Measurements from ENCODE around the gene NT5C1B. TPM values are rescaled to one million over a fixed set of nuclear protein-coding genes. Genes with fewer than 3 reads are reported as not detected.

The NT5C1B gene
- total and polyA plus RNA-seq, 2 donors from 2014 or later, result not detected

DNA sequence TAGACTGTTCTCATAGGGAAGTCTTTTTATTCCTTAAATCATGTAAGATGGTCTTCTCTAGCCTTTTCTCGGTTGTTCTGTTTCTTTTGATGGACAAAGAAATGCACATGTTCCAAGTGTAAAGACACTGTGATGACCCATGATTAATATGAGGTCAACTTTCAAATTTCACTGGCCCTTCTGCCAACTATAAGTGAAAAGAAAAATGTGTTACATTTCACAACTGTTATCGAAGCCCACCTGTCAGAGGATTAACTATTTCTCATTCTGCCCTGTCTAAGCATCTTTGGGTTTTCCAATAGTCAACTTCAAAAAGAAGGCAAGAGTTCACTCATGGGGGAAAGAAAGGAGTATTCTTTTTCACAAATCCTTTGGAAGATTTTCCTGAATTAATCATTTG is 32.2 kb downstream of the NT5C1B start:
- Histone ChIP-seq H3K9ac (ENCODE audit: low read length in 3 of 3) (no peak overlapping the region), H3K27ac (ENCODE audit: low read depth in 2 of 2, low read length in 2 of 2) (no peak overlapping the region), H3K9me3 (ENCODE audit: control insufficient read depth in 2 of 3, insufficient read depth in 1 of 3, low read length in 3 of 3) (no peaks in the 10 kb centered on the region), H3K4me3 (ENCODE audit: low read length in 3 of 3) (no peak overlapping the region), H3K36me3 (ENCODE audit: control insufficient read depth in 2 of 3, insufficient read depth in 3 of 3, low read length in 3 of 3) (peaks cover 0 to 10% (median 0%) of the 10 kb centered on the region in 3 donors), H3K4me1 (ENCODE audit: control insufficient read depth in 2 of 3, insufficient read depth in 2 of 3, low read depth in 1 of 3, low read length in 3 of 3) (peaks cover 0 to 10% (median 6%) of the 10 kb centered on the region in 3 donors), H3K27me3 (ENCODE audit: control insufficient read depth, insufficient read depth, low read length) (no peaks in the 10 kb centered on the region)
- FAIRE-seq (no peak), DNase-seq (no peak)
- intact Hi-C loops (cut with DNase I), result no loop called here
- no peak for TF ChIP-seq CTCF (IDR thresholded peaks at IDR 0.05; ENCODE audit: borderline replicate concordance, extremely low read depth, insufficient read depth)

DNA sequence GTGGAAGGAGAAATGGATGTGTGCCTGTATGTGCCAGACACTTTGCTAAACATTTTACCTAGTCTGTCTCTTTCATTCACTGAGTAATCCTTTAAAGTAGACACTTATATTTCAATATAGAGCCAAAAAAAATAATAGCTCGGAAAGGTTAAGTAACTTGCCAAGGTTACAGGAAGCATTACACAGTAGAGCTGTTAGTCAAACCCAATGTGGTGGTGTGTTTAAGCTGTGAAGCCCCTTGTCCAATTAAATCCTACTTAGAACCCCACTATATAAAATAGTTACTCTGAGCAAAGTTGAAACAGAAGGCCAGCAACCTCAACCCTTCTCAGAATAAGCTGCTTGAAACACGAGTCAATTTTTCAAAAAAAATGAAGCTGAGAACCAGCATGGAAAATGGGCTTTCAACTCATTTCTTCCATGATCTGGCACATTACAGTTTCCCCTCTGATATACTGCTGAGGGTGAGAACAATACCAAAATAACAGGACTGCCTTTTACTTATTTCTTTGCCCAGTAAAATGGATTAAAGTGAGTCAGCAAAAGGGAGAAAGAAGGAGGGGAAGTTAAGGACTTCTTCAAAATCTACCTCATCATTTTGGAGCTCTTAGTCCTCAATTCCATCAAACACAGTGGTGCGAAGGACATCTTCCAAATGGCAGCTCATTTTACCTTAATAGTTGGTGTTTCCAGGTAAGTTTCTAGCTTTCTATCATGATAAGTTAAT is 36.9 kb downstream of the NT5C1B start:
- TF ChIP-seq CTCF (IDR thresholded peaks at IDR 0.05; ENCODE audit: borderline replicate concordance, extremely low read depth, insufficient read depth), result no peak
- no peak overlapping the region for H3K9ac ChIP-seq (ENCODE audit: low read length in 3 of 3)
- H3K36me3 ChIP-seq (ENCODE audit: control insufficient read depth in 2 of 3, insufficient read depth in 3 of 3, low read length in 3 of 3), result peaks cover 0 to 10% (median 0%) of the 10 kb centered on the region in 3 donors
- FAIRE-seq, result no peak
- H3K4me3 ChIP-seq (ENCODE audit: low read length in 3 of 3), result no peak overlapping the region
- no peaks in the 10 kb centered on the region for H3K27me3 ChIP-seq (ENCODE audit: control insufficient read depth, insufficient read depth, low read length)
- no peaks in the 10 kb centered on the region for H3K9me3 ChIP-seq (ENCODE audit: control insufficient read depth in 2 of 3, insufficient read depth in 1 of 3, low read length in 3 of 3)
- intact Hi-C loops (cut with DNase I), result no loop called here
- no peak for DNase-seq
- H3K4me1 ChIP-seq (ENCODE audit: control insufficient read depth in 2 of 3, insufficient read depth in 2 of 3, low read depth in 1 of 3, low read length in 3 of 3), result no peaks in the 10 kb centered on the region
- H3K27ac ChIP-seq (ENCODE audit: low read depth in 2 of 2, low read length in 2 of 2), result no peak overlapping the region

DNA sequence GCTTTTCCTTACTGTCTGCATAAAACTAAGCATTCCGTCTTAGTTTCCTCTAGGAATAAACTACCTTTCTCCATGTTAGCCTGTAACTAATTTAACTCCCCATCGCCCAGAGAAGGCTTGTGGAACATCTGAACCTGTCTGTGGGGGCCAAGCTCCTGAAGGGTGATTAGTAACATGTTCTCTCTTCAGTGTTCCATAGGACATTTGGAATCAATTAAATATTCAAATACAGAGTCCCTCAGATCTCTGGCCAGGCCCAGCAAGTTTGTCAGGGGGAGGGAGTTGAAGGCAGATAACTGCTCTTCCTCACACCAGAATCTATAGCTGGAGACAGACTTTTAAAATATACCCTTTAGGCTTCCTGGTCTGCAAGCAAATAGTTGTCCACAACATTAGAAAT is 37.7 kb downstream of the NT5C1B start:
- no peaks in the 10 kb centered on the region for H3K9me3 ChIP-seq (ENCODE audit: control insufficient read depth in 2 of 3, insufficient read depth in 1 of 3, low read length in 3 of 3)
- no peaks in the 10 kb centered on the region for H3K27me3 ChIP-seq (ENCODE audit: control insufficient read depth, insufficient read depth, low read length)
- no peak for DNase-seq
- no peak for FAIRE-seq
- peaks cover 0 to 9% (median 0%) of the 10 kb centered on the region in 3 donors for H3K36me3 ChIP-seq (ENCODE audit: control insufficient read depth in 2 of 3, insufficient read depth in 3 of 3, low read length in 3 of 3)
- no peak for TF ChIP-seq CTCF (IDR thresholded peaks at IDR 0.05; ENCODE audit: borderline replicate concordance, extremely low read depth, insufficient read depth)
- no peak overlapping the region for H3K4me3 ChIP-seq (ENCODE audit: low read length in 3 of 3)
- H3K4me1 ChIP-seq (ENCODE audit: control insufficient read depth in 2 of 3, insufficient read depth in 2 of 3, low read depth in 1 of 3, low read length in 3 of 3), result no peaks in the 10 kb centered on the region
- intact Hi-C loops (cut with DNase I), result no loop called here
- no peak overlapping the region for H3K9ac ChIP-seq (ENCODE audit: low read length in 3 of 3)
- no peak overlapping the region for H3K27ac ChIP-seq (ENCODE audit: low read depth in 2 of 2, low read length in 2 of 2)

All from kidney (tissue), 14 donors.